Germinal center (tissue), 1 donor: Measurements from ENCODE around the gene WDR45.

ENCODE experiments used
- DNase-seq: peaks from one replicate; pipeline ENCODE4 v3.0.0; 2012; ENCODE audit warnings: mixed read lengths, low spot score

Gene WDR45

GRCh38 chrX:49043220-49043986 is 36.3 kb downstream of the WDR45 start, which contains the start of gene TFE3:
TSS of gene TFE3 (minus strand) at chrX:49043357. CDS start at chrX:49043226, 131 bp downstream.
- DNase-seq, result peak; percentile 92

GRCh38 chrX:49042581-49043219 is 37.0 kb downstream of the WDR45 start:
- no peak for DNase-seq

- DNase-seq, result no peak
Observed at GRCh38 chrX:49041744-49042580, 37.7 kb downstream of the WDR45 start.

DNA sequence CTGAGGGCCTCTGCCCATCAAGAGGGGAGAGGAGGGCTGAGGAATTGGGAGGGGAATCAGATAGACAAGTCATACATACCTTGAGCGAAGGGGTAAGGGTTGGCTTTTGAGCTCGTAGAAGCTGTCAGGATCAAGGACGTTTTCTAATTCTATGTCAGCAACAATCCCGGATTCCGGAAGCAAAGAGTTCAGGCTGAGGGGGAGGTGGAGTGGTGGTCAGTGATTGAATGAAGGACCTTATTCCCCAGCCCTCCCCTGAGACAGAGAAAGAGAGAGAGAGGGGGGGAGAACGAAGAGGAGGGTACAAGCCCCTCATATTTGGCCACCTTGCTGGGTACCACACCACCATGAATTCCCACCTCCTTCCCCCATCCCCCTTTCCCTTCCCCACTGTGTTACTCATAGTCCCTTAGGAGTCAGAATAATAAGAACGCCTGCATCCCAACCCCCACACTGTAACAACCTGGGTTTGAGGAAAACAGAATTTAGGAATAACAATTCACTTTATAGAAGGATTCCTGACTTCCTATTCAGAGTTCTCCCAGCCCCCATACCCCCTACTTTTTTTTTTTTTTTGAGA is 39.2 kb downstream of the WDR45 start:
- DNase-seq, result no peak

- DNase-seq, result no peak
Observed at GRCh38 chrX:49039598-49040375, 39.9 kb downstream of the WDR45 start.

DNA sequence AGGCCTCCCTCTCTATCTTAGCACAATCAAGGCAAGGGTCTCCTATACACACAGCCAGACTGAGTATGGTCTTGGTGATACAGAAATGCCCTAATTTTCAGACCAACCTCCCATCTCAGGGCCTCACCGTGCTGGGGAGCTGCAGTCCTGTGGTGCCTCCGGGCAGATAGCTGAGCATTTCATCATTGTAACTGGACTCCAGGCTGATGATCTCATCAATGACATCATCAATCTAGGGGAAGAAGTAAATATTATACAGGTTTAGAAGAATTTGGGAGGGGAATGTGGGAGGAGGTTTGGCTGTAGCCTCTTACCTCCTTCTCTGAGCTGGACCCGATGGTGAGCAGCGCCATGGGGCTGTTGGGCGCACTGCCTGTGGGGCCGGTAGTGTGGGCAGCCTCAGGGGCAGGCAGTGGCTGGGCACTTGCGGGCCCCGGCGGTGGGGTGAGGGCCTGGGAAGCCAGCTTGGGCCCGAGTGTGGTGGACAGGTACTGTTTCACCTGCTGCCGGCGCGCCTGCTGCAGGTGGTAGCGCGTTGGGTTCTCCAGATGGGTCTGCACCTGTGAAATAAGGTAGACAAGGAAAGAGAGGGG is 41.7 kb downstream of the WDR45 start:
- no peak for DNase-seq

DNA sequence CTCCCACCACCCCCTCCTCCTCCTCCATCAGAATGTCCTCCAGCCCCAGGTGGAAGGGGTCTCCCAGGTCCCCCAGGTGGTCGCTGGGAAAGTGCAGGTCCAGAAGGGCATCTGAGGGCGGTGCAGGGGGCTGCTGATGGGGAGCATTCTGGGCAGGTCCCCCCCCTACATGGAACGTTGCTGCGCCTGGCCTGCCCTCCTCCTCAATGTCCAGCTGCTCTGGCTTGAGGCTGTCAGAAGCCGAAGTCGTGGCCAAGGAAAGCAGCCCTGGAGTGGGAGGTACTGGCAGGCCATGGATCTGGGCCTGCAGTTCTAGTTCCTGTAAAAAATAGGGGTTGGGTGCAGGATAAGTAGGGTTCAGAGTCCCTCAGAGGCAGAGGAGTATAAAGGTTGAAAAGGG is 49.4 kb downstream of the WDR45 start:
- DNase-seq, result no peak

DNA sequence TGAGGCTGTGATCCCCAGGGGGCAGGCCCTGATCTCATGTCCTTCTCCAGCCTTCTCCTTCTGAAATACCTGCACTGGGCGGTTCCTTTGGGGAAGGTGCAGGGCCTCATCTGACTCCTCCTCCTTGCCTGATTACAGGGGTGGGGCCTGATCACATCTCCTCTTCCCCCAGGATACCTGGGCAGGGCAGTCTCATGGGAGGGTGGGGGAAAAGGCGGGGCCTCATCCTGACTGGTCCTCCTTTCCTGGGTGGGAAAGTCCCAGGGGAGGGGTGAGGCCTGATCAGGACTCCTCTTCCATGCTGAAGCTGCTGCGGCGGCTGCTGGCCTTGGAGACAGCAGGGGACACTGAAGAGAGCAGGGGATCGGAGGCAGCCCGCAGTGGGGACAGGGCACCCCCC is 49.8 kb downstream of the WDR45 start:
- no peak for DNase-seq
